Urinary bladder (tissue), 4 donors: ENCODE results near the gene TRIM62. TPM values are rescaled to one million over a fixed set of nuclear protein-coding genes. Genes with fewer than 3 reads are reported as not detected.

Experiments used
- DNase-seq: peaks from one replicate; pipeline ENCODE4 v3.0.0-alpha.2; 2015; ENCODE audit errors: extremely low spot score
- H3K27ac ChIP-seq: one replicate; pipeline ENCODE4 v1.5.1; 2013; ENCODE audit warnings: low read depth, mild to moderate bottlenecking, moderate library complexity
- H3K36me3 ChIP-seq: one replicate; pipeline ENCODE4 v1.6.1; 2013; ENCODE audit warnings: mild to moderate bottlenecking, moderate library complexity; ENCODE audit not compliant: insufficient read depth
- H3K4me1 ChIP-seq: one replicate; pipeline ENCODE4 v1.6.1; 2013; ENCODE audit warnings: mild to moderate bottlenecking, moderate library complexity; ENCODE audit not compliant: insufficient read depth
- H3K4me3 ChIP-seq: one replicate; pipeline ENCODE4 v1.5.1; 2013; ENCODE audit warnings: low read depth, low read length
- WGBS: extraction: QIAGEN DNeasy Blood & Tissue Kit; methylation state at CpG from one replicate; pipeline ENCODE4 v1.1.7; 2013; 5-methylcytosine and 5-hydroxymethylcytosine counted together
- polyA plus RNA-seq: library from polyadenylated mRNA; stranded (reverse); fragments of 200-250 nt; gene quantifications from one replicate; pipeline ENCODE4 v1.2.3, GENCODE V29; 2013
- total RNA-seq: library from RNA; depleted of rRNA; stranded (reverse); fragments of >200 nt; gene quantifications from one replicate; pipeline ENCODE4 v1.2.3, GENCODE V29; 2014
- donor health status: healthy with polysubstance abuse.
- donor health status: healthy.

The TRIM62 gene
- total and polyA plus RNA-seq, 2 donors, result 4.1 to 7.6 TPM

DNA sequence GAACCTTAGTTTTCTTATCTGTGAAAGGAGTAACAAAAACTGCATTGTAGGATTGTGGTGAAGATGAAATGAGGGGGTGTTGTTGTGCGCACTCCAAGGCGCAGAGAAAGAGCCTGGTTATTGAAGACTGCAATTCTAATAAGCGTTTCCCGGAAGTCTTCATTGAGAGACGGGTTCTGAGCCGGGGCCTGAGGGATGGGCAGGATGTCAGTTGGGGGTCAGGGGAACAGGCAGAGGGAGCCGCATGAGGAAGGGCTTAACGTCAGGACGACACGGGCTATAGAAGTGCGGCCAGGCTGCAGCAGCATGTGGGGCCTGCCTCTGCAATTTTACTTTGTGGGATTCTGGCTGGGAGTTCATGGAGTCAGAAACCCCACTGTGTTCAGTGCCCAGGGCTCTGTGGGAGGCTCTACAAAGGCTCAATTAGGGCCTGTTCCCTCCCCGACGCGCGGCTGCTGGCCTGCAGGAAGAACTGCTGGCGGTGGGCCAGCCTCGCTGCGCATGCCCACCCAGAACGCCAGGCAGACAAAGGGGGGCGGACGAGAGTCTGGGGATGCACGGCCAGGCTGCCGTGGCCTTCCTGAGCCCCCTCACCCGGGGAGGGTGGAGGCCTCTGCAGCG, 20.7 kb downstream of the TRIM62 start:
- H3K27ac ChIP-seq, result no peak overlapping the region
- H3K4me1 ChIP-seq, result no peaks in the 10 kb centered on the region
- no peak overlapping the region for H3K4me3 ChIP-seq
- 17% methylated on average over 25 of the region's 25 CpGs for WGBS
- no peak for DNase-seq
- no peaks in the 10 kb centered on the region for H3K36me3 ChIP-seq

DNA sequence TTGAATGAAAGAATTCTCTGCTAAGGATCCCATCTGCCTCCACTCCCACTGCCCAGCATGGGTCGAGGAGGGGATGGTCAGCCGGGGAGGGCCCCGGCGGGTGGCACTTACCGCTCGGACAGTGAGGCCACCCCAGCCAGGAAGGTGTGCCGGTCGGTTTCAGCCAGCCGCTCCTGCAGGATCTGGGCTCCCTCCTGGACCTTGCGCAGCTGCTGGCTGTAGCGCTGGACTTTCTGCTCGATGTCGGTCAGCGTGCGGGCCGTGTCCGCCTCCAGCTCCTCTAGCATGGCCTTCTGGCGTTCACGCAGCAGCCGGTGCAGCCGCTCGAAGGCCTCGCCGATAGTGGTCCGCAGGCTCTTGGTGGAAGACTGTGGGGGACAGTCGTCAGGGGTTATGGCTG, 22.3 kb downstream of the TRIM62 start:
- WGBS, result 97% methylated on average over 26 of the region's 26 CpGs
- Histone ChIP-seq H3K36me3 (no peaks in the 10 kb centered on the region), H3K4me3 (no peak overlapping the region), H3K4me1 (no peaks in the 10 kb centered on the region), H3K27ac (no peak overlapping the region)
- DNase-seq, result no peak

DNA sequence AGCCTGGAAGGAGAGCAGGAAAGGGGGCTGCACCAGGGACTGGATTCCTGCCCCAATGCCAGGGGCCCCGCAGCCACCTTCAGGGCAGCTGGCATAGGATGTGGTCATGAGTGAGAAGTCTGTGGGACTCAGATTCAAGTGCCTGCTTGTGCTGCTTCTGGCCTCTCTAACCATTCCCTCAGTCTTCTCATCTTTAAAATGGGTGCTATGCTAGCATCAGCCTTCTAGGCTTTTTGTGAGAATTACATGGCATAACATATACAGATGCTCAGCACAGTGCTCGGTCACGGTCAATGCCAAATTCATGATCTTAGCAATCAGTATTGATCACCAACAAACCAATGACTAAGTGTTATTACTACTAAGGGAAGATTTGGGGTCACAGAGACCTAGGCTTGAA, 23.5 kb downstream of the TRIM62 start:
- no peaks in the 10 kb centered on the region for H3K4me1 ChIP-seq
- H3K36me3 ChIP-seq, result no peaks in the 10 kb centered on the region
- no peak overlapping the region for H3K4me3 ChIP-seq
- 98% methylated on average over 3 of the region's 3 CpGs for WGBS
- H3K27ac ChIP-seq, result no peak overlapping the region
- no peak for DNase-seq

DNA sequence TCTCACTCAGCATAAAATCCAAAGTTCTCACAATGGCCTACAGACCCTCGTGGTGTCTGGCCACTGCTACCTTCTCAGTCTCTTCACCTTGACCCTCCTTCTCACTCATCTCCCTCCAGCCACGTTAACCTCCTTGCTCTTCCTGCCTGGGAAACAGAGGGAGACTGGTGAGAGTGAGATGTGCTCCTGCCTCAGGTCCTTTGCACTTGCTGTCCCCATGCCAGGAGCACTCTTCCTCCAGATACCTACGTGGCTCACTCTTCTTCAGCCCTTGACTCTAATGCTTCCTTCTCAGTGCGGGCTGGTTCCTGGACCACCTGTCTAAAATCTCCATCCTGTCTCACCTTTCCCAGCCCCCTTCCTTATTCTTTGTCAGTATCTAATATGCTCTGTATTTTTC, 24.7 kb downstream of the TRIM62 start:
- H3K4me1 ChIP-seq, result no peaks in the 10 kb centered on the region
- H3K36me3 ChIP-seq, result no peaks in the 10 kb centered on the region
- WGBS, result 93% methylated on average over 4 of the region's 4 CpGs
- no peak overlapping the region for H3K4me3 ChIP-seq
- H3K27ac ChIP-seq, result no peak overlapping the region
- no peak for DNase-seq

DNA sequence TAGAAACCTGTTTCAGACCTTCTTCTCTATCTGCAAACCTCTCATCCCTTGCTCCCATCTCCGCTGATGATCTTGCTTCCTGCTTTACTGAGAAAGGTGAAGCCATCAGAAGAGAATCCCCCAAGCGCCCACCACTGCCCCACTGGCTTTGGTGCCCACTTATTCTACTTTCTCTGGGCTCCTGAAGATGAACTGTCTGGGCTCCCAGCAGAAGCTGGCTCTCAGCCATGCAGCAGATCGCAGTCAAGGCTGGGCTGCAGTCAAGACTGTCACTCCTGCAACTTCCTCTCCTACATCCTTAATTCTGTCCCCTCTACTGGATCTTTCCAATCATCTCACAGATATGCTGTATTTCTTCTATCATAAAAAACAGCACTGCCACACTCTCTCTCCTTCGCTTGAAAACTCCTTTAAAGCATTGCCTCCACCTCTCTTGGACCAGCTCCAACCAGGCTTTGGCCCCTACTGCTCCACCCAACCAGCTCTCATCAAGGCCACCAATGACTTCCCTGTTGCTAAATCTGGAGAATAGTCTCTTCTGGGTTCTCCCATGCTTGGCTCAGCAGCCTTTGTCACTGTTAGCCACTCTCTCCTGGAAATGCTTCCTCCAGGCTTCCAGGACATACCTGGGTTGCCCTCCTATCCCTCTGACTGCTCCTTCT, 25.8 kb downstream of the TRIM62 start:
- H3K4me3 ChIP-seq, result no peak overlapping the region
- H3K4me1 ChIP-seq, result no peaks in the 10 kb centered on the region
- no peaks in the 10 kb centered on the region for H3K36me3 ChIP-seq
- 60% methylated on average over 4 of the region's 4 CpGs for WGBS
- H3K27ac ChIP-seq, result no peak overlapping the region
- DNase-seq, result no peak

DNA sequence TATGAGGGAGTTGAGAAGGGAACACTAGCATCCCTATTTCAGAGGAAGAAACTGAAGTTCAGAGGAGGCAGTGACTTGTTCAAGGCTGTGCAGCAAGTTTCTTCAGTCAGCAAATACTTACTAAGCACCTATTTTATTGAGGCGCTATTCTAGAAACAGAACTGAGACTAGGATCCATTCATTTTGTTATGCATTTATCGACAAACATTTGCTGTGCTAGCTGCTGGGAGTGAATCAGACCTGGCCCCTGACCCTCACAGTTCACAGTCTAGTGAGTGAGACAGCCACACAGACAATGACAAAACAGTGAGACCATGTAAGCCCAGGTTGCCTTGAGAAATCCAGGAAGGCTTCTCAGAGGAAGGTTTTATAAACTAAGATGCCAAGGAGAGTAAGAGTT, 28.2 kb downstream of the TRIM62 start:
- Histone ChIP-seq H3K4me1 (no peaks in the 10 kb centered on the region), H3K4me3 (no peak overlapping the region), H3K27ac (no peak overlapping the region), H3K36me3 (no peaks in the 10 kb centered on the region)
- no peak for DNase-seq
- 95% methylated on average over 2 of the region's 2 CpGs for WGBS

DNA sequence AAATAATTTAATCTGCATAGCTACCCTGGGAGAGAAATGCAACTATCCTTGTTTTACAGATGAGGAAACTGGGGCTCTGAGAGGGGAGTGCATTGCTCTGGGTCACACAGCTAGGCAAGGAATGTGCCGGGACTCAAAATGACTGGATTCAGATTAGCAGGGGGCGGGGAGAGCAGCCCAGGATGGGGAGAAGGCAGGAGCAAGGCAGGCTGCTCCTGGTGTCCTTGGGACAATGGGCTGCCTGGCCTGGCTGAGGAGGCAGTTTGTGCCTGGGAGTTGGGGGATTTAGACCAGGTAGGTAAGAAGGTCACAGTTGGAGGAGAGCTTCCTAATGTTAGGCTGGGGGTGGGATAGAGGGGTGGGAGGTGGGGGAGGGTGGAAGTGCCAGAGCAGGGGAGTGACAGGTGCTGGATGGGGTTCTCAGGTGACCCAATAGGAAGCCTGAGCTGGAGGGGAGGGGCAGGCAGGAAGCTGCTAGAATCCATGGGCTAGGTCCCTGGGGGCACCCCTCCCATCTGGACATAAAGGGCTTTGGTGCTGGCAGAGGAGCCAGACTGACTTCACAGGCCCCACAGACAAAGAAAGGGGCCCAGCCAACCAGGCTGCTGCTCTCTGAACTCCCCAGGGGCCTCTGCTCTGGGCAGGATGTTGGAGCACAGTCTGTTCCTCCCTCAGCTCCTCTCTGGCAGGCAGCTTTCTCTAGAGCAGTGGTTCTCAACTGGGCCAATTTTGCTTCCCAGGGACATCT, 29.0 kb downstream of the TRIM62 start:
- DNase-seq, result no peak
- 90% methylated on average over 2 of the region's 2 CpGs for WGBS
- Histone ChIP-seq H3K4me3 (no peak overlapping the region), H3K36me3 (no peaks in the 10 kb centered on the region), H3K27ac (no peak overlapping the region), H3K4me1 (no peaks in the 10 kb centered on the region)

DNA sequence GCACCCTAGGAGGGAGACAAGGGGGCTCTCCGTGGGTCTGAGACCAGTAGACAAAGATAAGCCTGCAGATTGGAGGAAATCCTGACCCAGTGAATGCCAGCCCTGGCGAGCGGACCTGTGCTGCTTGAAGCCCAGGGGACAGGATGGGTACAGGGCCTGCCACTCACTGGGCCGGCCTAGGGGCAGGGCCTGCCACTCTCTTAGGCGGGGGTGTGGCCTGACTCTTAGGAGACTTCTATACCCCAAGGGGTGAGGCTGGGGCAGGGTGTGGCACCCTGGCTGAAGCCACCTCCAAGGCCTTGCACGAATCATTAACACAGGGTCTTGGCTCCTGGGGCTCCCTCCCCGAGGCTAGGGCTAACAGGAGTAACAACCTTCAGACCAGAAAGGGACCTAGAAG, 30.7 kb downstream of the TRIM62 start:
- no peak for DNase-seq
- WGBS, result 75% methylated on average over 7 of the region's 7 CpGs
- Histone ChIP-seq H3K4me1 (no peaks in the 10 kb centered on the region), H3K36me3 (no peaks in the 10 kb centered on the region), H3K27ac (no peak overlapping the region), H3K4me3 (no peak overlapping the region)

DNA sequence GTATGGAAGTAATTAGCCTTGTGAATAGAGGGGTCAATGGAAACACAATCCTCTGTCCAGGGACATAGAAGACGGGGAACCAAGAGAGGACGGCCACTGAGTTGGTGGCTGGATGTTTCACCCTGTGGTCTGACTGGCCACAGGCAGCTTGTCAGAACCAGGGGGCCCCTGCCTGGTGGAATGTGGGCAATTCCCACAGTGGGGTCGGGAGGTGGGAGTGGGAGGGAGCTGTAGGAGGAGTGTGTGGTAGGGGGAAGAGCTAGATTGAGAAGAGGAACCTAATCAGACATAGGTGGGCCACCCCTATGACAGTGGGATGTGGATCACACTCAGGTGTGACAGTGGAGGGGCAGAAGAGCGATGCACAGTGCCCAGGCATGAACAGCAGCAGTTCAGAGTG, 31.3 kb downstream of the TRIM62 start:
- H3K4me3 ChIP-seq, result no peak overlapping the region
- no peaks in the 10 kb centered on the region for H3K4me1 ChIP-seq
- WGBS, result 83% methylated on average over 4 of the region's 4 CpGs
- no peak for DNase-seq
- H3K27ac ChIP-seq, result no peak overlapping the region
- H3K36me3 ChIP-seq, result peaks cover under 1% of the 10 kb centered on the region

DNA sequence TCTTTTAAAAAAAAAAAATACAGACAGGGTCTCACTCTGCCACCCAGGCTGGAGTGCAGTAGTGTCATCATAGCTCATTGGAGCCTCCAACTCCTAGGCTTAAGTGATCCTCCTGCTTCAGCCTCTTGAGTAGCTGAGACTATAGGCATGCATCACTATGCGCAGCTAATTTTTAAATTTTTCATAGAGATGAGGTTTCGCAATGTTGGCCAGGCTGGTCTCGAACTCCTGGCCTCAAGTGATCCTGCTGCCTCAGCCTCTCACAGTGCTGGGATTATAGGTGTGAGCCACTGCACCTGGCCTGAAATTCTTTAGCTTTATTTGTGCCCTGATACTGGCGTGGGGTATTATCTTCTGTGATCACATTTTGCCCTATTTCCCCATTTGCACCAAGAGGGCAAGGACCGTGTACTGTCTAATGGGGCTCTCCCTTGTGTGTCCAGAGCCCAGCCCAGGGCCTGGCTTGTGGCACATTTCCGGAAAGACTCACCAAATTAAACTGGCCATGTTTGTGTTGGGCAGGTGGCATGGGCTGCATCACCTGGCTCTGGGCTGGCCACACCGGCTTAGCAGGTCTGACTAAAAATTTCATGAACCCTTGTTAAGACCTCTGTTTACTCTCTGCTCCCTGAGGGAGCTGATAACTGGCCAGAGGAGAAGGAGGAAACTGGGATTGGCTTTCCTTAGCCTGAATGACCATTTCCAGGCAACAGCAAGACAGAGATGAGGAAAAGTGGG, 32.2 kb downstream of the TRIM62 start:
- Histone ChIP-seq H3K36me3 (peaks cover 3% of the 10 kb centered on the region), H3K4me3 (no peak overlapping the region), H3K4me1 (no peaks in the 10 kb centered on the region), H3K27ac (no peak overlapping the region)
- no peak for DNase-seq
- WGBS, result 86% methylated on average over 7 of the region's 7 CpGs

DNA sequence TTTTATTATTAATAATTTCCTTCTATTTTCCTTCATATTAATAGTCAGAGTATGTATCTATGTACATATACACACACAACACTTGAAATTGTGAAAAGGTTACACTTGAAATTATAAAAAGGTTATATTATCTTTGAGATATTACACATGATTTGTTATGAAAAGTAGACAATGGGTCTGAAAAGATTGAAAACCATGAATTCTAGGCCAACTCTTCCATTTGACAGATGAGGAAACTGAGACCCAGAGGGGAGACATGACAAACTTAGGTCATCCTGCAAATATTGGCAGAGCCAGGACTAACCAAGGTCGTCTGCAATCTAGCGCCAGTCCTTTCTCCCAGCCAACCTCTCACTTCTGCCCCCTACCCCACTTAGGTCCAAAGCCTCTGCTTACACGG, 33.2 kb downstream of the TRIM62 start:
- no peaks in the 10 kb centered on the region for H3K4me1 ChIP-seq
- H3K36me3 ChIP-seq, result peaks cover 3% of the 10 kb centered on the region
- no peak overlapping the region for H3K27ac ChIP-seq
- no peak overlapping the region for H3K4me3 ChIP-seq
- DNase-seq, result no peak
- WGBS, result 90% methylated on average over 3 of the region's 3 CpGs

DNA sequence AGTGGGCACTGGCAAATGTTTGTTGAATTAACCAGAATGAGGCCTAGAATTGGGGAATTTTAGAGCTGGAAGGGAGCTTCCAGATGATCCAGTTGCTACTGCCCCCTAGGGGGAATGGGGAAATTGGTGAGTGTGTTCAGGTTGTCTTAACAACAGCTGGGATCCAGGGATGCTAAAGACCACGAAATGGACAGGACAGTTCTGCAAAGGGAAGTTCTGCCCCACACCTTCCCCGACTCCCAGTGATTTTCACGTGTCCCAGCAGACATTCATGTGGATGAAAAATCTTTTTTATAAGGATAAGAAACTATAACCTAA, 33.9 kb downstream of the TRIM62 start:
- DNase-seq, result no peak
- Histone ChIP-seq H3K4me3 (no peak overlapping the region), H3K36me3 (peaks cover 3% of the 10 kb centered on the region), H3K27ac (no peak overlapping the region), H3K4me1 (no peaks in the 10 kb centered on the region)
- 65% methylated on average over 3 of the region's 3 CpGs for WGBS

DNA sequence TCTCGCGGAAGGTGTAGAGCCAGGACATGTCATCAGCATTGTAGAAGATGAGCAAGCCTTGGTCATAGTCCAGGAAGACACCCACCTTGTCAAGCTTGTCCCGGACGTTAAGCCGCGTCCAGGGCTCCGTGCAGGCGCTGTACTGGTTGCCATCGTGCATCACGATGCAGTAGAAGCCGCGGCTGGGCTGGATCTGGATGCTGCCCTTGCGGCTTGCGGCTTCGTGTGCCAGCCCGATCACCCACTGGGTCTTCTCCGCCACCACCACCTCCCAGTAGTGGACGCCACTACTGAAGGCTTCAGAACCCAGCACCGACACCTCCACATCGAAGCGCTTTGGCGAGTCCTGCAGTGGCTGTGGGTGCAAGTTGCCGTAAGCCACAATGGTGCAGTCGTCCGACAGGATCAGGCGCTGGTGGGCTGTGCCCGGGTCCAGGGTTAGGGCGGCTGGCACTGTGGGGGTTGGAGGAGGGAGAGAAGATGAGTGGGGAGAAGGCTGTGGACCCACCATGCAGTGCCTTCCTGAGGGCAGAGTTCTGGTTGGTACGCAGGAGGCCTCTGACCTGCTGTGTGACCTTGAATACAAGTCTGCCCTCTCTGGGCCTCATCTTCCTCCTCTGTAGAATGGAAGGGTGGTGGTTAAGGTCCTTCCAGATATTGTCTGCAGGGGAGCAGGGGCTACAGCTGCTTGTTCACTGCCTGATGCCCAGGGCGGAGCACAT, 34.4 kb downstream of the TRIM62 start:
- peaks cover 3% of the 10 kb centered on the region for H3K36me3 ChIP-seq
- no peak overlapping the region for H3K27ac ChIP-seq
- no peak overlapping the region for H3K4me3 ChIP-seq
- H3K4me1 ChIP-seq, result no peaks in the 10 kb centered on the region
- no peak for DNase-seq
- 96% methylated on average over 30 of the region's 30 CpGs for WGBS
